IMR-90 (cell line): ENCODE data around the gene PEX16. TPM values are rescaled to one million over a fixed set of nuclear protein-coding genes. Genes with fewer than 3 reads are reported as not detected.

ENCODE experiments used
- ATAC-seq: fragments of 200-7000 bp; cut with Tn5 transposase; 2 replicates; pipeline ENCODE4 v1.9.1; 2020; ENCODE audit warnings: low read depth, mild to moderate bottlenecking, moderate library complexity
- BruUV-seq: library from RNA; stranded (reverse); fragments of 400-500 nt; replicated peaks from 2 replicates; lab custom pipeline; 2021; lab: Mats Ljungman, UMichigan
- CTCF ChIA-PET: fragments of 300-600 bp; formaldehyde crosslinking; extraction: SDS; loops from one replicate; lab custom pipeline; 2021; ENCODE audit warnings: antibody characterized with exemption; lab: Yijun Ruan, JAX
- POLR2A ChIA-PET: fragments of 300-600 bp; sonication (Branson Sonifier 250); formaldehyde crosslinking; loops from one replicate; lab custom pipeline; 2022; ENCODE audit warnings: antibody characterized with exemption; ENCODE audit not compliant: unreplicated experiment; lab: Charles Lee
- DNase-seq: peaks from one replicate; pipeline ENCODE4 v3.0.0; 2013
- H2AFZ ChIP-seq: replicated peaks from 2 replicates; pipeline ENCODE3; 2013; ENCODE audit warnings: low read length, mild to moderate bottlenecking; ENCODE audit not compliant: poor library complexity
- H2AK5ac ChIP-seq: 2 replicates; pipeline ENCODE4 v1.6.1; 2013; ENCODE audit warnings: low read depth, low read length, inconsistent platforms
- H2AK9ac ChIP-seq: replicated peaks from 2 replicates; pipeline ENCODE3; 2013; ENCODE audit warnings: mild to moderate bottlenecking, low read depth, low read length, moderate library complexity; ENCODE audit not compliant: poor library complexity
- H2BK120ac ChIP-seq: 2 replicates; pipeline ENCODE4 v1.6.1; 2013; ENCODE audit warnings: low read depth, low read length, inconsistent platforms
- H2BK15ac ChIP-seq: 3 replicates; pipeline ENCODE4 v1.6.1; 2013; ENCODE audit warnings: low read depth, low read length, inconsistent platforms
- H2BK20ac ChIP-seq: 2 replicates; pipeline ENCODE4 v1.6.1; 2013; ENCODE audit warnings: low read depth, mild to moderate bottlenecking, inconsistent platforms, low read length, moderate library complexity
- H2BK5ac ChIP-seq: 2 replicates; pipeline ENCODE4 v1.6.1; 2013; ENCODE audit warnings: mild to moderate bottlenecking, low read depth, low read length, inconsistent platforms; ENCODE audit not compliant: poor library complexity, severe bottlenecking
- H3K14ac ChIP-seq: replicated peaks from 2 replicates; pipeline ENCODE4 v1.6.1; 2013; ENCODE audit warnings: low read depth, low read length, inconsistent platforms
- H3K18ac ChIP-seq: 2 replicates; pipeline ENCODE4 v1.6.1; 2013; ENCODE audit warnings: low read depth, low read length, control low read depth
- H3K23ac ChIP-seq: 2 replicates; pipeline ENCODE4 v1.6.1; 2013; ENCODE audit warnings: low read depth, low read length, inconsistent platforms
- H3K27ac ChIP-seq: 2 replicates; pipeline ENCODE4 v1.5.1; 2013; ENCODE audit warnings: mild to moderate bottlenecking, control low read depth, low read length; ENCODE audit not compliant: insufficient read depth
- H3K27me3 ChIP-seq: 2 replicates; pipeline ENCODE4 v1.6.1; 2013; ENCODE audit warnings: low read length; ENCODE audit not compliant: control insufficient read depth, insufficient read depth
- H3K36me3 ChIP-seq: 2 replicates; pipeline ENCODE4 v1.6.1; 2013; ENCODE audit warnings: low read length, mixed read lengths; ENCODE audit not compliant: control insufficient read depth, insufficient read depth
- H3K4ac ChIP-seq: 2 replicates; pipeline ENCODE4 v1.6.1; 2013; ENCODE audit warnings: low read depth, low read length, inconsistent platforms
- H3K4me1 ChIP-seq: 2 replicates; pipeline ENCODE4 v1.6.1; 2013; ENCODE audit warnings: low read length, mixed read lengths; ENCODE audit not compliant: control insufficient read depth, insufficient read depth
- H3K4me2 ChIP-seq: 2 replicates; pipeline ENCODE4 v1.6.1; 2013; ENCODE audit warnings: low read depth, mild to moderate bottlenecking, control low read depth, low read length, moderate library complexity
- H3K4me3 ChIP-seq: 2 replicates; pipeline ENCODE4 v1.5.1; 2013; ENCODE audit warnings: low read depth, mild to moderate bottlenecking, control low read depth, low read length, moderate library complexity; ENCODE audit not compliant: insufficient read depth
- H3K56ac ChIP-seq: 2 replicates; pipeline ENCODE4 v1.6.1; 2013; ENCODE audit warnings: low read length, inconsistent platforms; ENCODE audit not compliant: insufficient read depth; ENCODE audit errors: extremely low read depth
- H3K79me1 ChIP-seq, 2 experiments: 2 replicates each; pipeline ENCODE4 v1.6.1; 2013; ENCODE audit warnings: low read length in 2 of 2, inconsistent platforms in 1 of 2, low read depth in 1 of 2
- H3K9ac ChIP-seq: 2 replicates; pipeline ENCODE4 v1.6.1; 2013; ENCODE audit warnings: low read depth, low read length, control low read depth
- H3K9me1 ChIP-seq: 2 replicates; pipeline ENCODE4 v1.6.1; 2013; ENCODE audit warnings: low read length, inconsistent platforms; ENCODE audit not compliant: insufficient read depth
- H3K9me3 ChIP-seq: 2 replicates; pipeline ENCODE4 v1.6.1; 2013; ENCODE audit warnings: low read length; ENCODE audit not compliant: control insufficient read depth, insufficient read depth
- H4K20me1 ChIP-seq: 2 replicates; pipeline ENCODE4 v1.6.1; 2013; ENCODE audit warnings: low read length, inconsistent platforms; ENCODE audit not compliant: insufficient read depth
- H4K5ac ChIP-seq: 2 replicates; pipeline ENCODE4 v1.6.1; 2013; ENCODE audit warnings: mild to moderate bottlenecking, low read depth, low read length, control low read depth
- H4K8ac ChIP-seq, 2 experiments: 2 replicates each; pipeline ENCODE4 v1.6.1; 2013; ENCODE audit warnings: low read depth in 2 of 2, low read length in 2 of 2, control low read depth in 1 of 2, inconsistent platforms in 1 of 2
- H4K91ac ChIP-seq: 2 replicates; pipeline ENCODE4 v1.6.1; 2013; ENCODE audit warnings: low read depth, low read length, inconsistent platforms; ENCODE audit not compliant: insufficient read depth
- BHLHE40 ChIP-seq: fragments of 150-350 bp; IDR thresholded peaks from 2 replicates; pipeline ENCODE4 v1.6.1; 2016; ENCODE audit warnings: mild to moderate bottlenecking, low read depth, low read length
- CEBPB ChIP-seq: IDR thresholded peaks from 2 replicates; pipeline ENCODE4 v1.6.1; 2012; ENCODE audit warnings: low read depth, low read length, improper control_type of control experiment
- CHD1 ChIP-seq: IDR thresholded peaks from 2 replicates; pipeline ENCODE4 v1.6.1; 2012; ENCODE audit warnings: low read depth, low read length, improper control_type of control experiment
- ELK1 ChIP-seq: fragments of 150-350 bp; IDR thresholded peaks from 2 replicates; pipeline ENCODE4 v1.6.1; 2016; ENCODE audit warnings: low read depth, mild to moderate bottlenecking, low read length, moderate library complexity, borderline replicate concordance
- MAFK ChIP-seq: IDR thresholded peaks from 2 replicates; pipeline ENCODE4 v1.6.1; 2012; ENCODE audit warnings: low read depth, low read length, improper control_type of control experiment
- MAZ ChIP-seq: IDR thresholded peaks from 2 replicates; pipeline ENCODE4 v1.6.1; 2012; ENCODE audit warnings: low read depth, mild to moderate bottlenecking, low read length, improper control_type of control experiment, moderate library complexity, borderline replicate concordance
- NFE2L2 ChIP-seq: fragments of 150-350 bp; IDR thresholded peaks from 2 replicates; pipeline ENCODE4 v1.6.1; 2016; ENCODE audit warnings: low read depth, mild to moderate bottlenecking, low read length
- RAD21 ChIP-seq: IDR thresholded peaks from 2 replicates; pipeline ENCODE4 v1.6.1; 2012; ENCODE audit warnings: low read length, improper control_type of control experiment
- RCOR1 ChIP-seq: IDR thresholded peaks from 2 replicates; pipeline ENCODE4 v1.6.1; 2012; ENCODE audit warnings: mild to moderate bottlenecking, low read length, improper control_type of control experiment; ENCODE audit not compliant: insufficient replicate concordance
- RFX5 ChIP-seq: IDR thresholded peaks from 2 replicates; pipeline ENCODE4 v1.8.0; 2012; ENCODE audit warnings: low read depth, mild to moderate bottlenecking, low read length, moderate library complexity
- WGBS, 2 experiments: methylation state at CpG; one replicate each; pipeline versions ENCODE4 v1.1.5 to v1.1.7; 2013; ENCODE audit warnings: missing lambda C conversion rate in 2 of 2; ENCODE audit not compliant: insufficient read length in 1 of 2; ENCODE audit errors: extremely low coverage in 2 of 2; 5-methylcytosine and 5-hydroxymethylcytosine counted together
- dilution Hi-C: fragments of 300-500 bp; cut with HindIII; formaldehyde crosslinking; loops from one replicate; pipeline ENCODE4 v1.14.3; 2018; ENCODE audit warnings: low sequenced_read_pairs; ENCODE audit not compliant: unreplicated experiment
- in situ Hi-C: fragments of 300-500 bp; cut with MboI; formaldehyde crosslinking; loops from 3 replicates; pipeline ENCODE4 v1.14.3; 2019; ENCODE audit warnings: low sequenced_read_pairs, inconsistent platforms, mixed read lengths
- intact Hi-C: fragments of 100-400 bp; cut with micrococcal nuclease; formaldehyde crosslinking; loops from 2 replicates; pipeline ENCODE4 v1.10.0; 2022
- polyA plus RNA-seq, 3 experiments: library from polyadenylated mRNA; depleted of rRNA; stranded (reverse); fragments of >200 nt; gene quantifications; 2 replicates each; pipeline ENCODE4 v1.2.3, GENCODE V29; 2012; ENCODE audit warnings: low replicate concordance in 1 of 3
- total RNA-seq: library from RNA; depleted of rRNA; stranded (reverse); fragments of >200 nt; gene quantifications from 2 replicates; pipeline ENCODE4 v1.2.3, GENCODE V29; 2012
- TF ChIP-seq, protein P1 (sequence below): fragments of 150-350 bp; IDR thresholded peaks from 2 replicates; pipeline ENCODE4 v1.6.1; 2017; ENCODE audit warnings: mild to moderate bottlenecking, antibody characterized with exemption, low read length, low read depth
- TF ChIP-seq, protein P2 (sequence below): conservative IDR thresholded peaks from 2 replicates; pipeline ENCODE4 v1.5.1; 2012; ENCODE audit warnings: mild to moderate bottlenecking, low read depth, low read length, improper control_type of control experiment

Gene PEX16
- total and polyA plus RNA-seq, 2 of the 4 experiments (the other 2 are of a cell fraction) = 17.9 to 23.3 TPM

DNA sequence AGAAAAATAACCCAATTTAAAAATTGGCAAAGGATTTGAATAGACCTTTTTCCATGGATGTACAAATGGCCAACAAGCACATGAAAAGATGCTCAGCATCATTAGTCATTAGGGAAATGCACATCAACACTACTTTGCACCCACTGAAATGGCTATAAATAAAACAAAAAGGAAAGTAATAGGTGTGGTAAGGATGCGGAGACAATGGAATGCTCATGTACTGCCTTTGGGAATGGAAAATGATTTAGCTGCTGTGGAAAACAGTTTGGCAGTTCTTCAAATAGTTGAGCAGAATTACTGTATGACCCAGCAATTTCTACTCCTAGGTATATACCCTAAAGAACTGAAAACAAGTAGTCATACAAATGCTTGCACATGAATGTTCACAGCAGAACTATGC is 42.2 kb upstream of the PEX16 start:
- CTCF ChIA-PET = interaction anchor here (1.4 kb wide), 1 partner anchor 47 kb away, joined by 4 read pairs; no protein-coding TSS in a partner anchor
- POLR2A ChIA-PET = no interaction called here
- no peak overlapping the region for H3K4me3 ChIP-seq
- ATAC-seq (no peak), DNase-seq (no peak)
- H3K27me3 ChIP-seq = no peaks in the 10 kb centered on the region
- H2BK5ac ChIP-seq = no peak overlapping the region
- H3K36me3 ChIP-seq = peaks cover 17% of the 10 kb centered on the region
- H3K56ac ChIP-seq = no peak overlapping the region
- peaks cover 6 to 9% of the 10 kb centered on the region in 2 experiments; a peak in 3 of 4 replicates for H3K79me1 ChIP-seq
- H3K4me2 ChIP-seq = no peak overlapping the region
- H4K20me1 ChIP-seq = no peaks in the 10 kb centered on the region; the same call in 1 of the 2 replicates
- H4K91ac ChIP-seq = no peak overlapping the region
- H3K4ac ChIP-seq = no peak overlapping the region
- H3K23ac ChIP-seq = no peak overlapping the region
- no peak overlapping the region for H3K9ac ChIP-seq
- H3K4me1 ChIP-seq = no peaks in the 10 kb centered on the region
- H2AK9ac ChIP-seq = no peak overlapping the region
- H2BK15ac ChIP-seq = no peak overlapping the region
- H3K18ac ChIP-seq = no peak overlapping the region
- H2AK5ac ChIP-seq = no peak overlapping the region
- in situ Hi-C loops (loop anchor here (5.0 kb wide), 1 partner anchor 47 kb away; no protein-coding TSS in a partner anchor), dilution Hi-C loops (no loop called here), intact Hi-C loops (no loop called here)
- H4K8ac ChIP-seq = no peak overlapping the region
- H2BK120ac ChIP-seq = no peak overlapping the region
- no peaks in the 10 kb centered on the region for H3K9me3 ChIP-seq
- H2AFZ ChIP-seq = no peak overlapping the region
- WGBS, 2 experiments = 67% methylated on average over 1 of the region's 1 CpG; no CpG with 5 or more reads in 1 of the 2 experiments
- no TSS peak for BruUV-seq
- H2BK20ac ChIP-seq = no peak overlapping the region
- peaks cover 4% of the 10 kb centered on the region; the same call in 1 of the 2 replicates for H3K9me1 ChIP-seq
- TF ChIP-seq ELK1 = no peak
- TF ChIP-seq, protein P1, sequence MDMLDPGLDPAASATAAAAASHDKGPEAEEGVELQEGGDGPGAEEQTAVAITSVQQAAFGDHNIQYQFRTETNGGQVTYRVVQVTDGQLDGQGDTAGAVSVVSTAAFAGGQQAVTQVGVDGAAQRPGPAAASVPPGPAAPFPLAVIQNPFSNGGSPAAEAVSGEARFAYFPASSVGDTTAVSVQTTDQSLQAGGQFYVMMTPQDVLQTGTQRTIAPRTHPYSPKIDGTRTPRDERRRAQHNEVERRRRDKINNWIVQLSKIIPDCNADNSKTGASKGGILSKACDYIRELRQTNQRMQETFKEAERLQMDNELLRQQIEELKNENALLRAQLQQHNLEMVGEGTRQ = no peak
- TF ChIP-seq RFX5 = no peak
- no peak for TF ChIP-seq MAFK
- TF ChIP-seq, protein P2, sequence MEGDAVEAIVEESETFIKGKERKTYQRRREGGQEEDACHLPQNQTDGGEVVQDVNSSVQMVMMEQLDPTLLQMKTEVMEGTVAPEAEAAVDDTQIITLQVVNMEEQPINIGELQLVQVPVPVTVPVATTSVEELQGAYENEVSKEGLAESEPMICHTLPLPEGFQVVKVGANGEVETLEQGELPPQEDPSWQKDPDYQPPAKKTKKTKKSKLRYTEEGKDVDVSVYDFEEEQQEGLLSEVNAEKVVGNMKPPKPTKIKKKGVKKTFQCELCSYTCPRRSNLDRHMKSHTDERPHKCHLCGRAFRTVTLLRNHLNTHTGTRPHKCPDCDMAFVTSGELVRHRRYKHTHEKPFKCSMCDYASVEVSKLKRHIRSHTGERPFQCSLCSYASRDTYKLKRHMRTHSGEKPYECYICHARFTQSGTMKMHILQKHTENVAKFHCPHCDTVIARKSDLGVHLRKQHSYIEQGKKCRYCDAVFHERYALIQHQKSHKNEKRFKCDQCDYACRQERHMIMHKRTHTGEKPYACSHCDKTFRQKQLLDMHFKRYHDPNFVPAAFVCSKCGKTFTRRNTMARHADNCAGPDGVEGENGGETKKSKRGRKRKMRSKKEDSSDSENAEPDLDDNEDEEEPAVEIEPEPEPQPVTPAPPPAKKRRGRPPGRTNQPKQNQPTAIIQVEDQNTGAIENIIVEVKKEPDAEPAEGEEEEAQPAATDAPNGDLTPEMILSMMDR = no peak
- TF ChIP-seq BHLHE40 = no peak
- no peak for TF ChIP-seq RCOR1
- TF ChIP-seq CHD1 = no peak
- no peak for TF ChIP-seq MAZ
- TF ChIP-seq CEBPB = no peak
- no peak for TF ChIP-seq NFE2L2
- no peak for TF ChIP-seq RAD21
- H3K14ac ChIP-seq = no peak overlapping the region
- H3K27ac ChIP-seq = no peak overlapping the region
- no peak overlapping the region for H4K5ac ChIP-seq
